ENCODE data around the gene PRKAA1. TPM values are rescaled to one million over a fixed set of nuclear protein-coding genes. Genes with fewer than 3 reads are reported as not detected.
"Not testable (repeated sequence)": the region's sequence is repeated elsewhere in the genome, so short reads cannot be mapped to it uniquely, and the experiment has no call there.

PRKAA1 gene
- total RNA-seq, 1 donor from 2014 or later: 39.2 TPM

GRCh38 chr5:40714001-40714400, 84.2 kb downstream of the PRKAA1 start:
- TF ChIP-seq, protein P1, sequence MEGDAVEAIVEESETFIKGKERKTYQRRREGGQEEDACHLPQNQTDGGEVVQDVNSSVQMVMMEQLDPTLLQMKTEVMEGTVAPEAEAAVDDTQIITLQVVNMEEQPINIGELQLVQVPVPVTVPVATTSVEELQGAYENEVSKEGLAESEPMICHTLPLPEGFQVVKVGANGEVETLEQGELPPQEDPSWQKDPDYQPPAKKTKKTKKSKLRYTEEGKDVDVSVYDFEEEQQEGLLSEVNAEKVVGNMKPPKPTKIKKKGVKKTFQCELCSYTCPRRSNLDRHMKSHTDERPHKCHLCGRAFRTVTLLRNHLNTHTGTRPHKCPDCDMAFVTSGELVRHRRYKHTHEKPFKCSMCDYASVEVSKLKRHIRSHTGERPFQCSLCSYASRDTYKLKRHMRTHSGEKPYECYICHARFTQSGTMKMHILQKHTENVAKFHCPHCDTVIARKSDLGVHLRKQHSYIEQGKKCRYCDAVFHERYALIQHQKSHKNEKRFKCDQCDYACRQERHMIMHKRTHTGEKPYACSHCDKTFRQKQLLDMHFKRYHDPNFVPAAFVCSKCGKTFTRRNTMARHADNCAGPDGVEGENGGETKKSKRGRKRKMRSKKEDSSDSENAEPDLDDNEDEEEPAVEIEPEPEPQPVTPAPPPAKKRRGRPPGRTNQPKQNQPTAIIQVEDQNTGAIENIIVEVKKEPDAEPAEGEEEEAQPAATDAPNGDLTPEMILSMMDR (conservative IDR thresholded peaks at IDR 0.05): no peak
- Mint-ChIP-seq H3K27me3 (ENCODE audit: low read depth) (no peaks in the 10 kb centered on the region), H3K4me3 (no peak overlapping the region), H3K9me3 (no peaks in the 10 kb centered on the region), H3K27ac (ENCODE audit: unreplicated experiment) (no peak overlapping the region), H3K36me3 (ENCODE audit: low read depth) (peaks cover 28% of the 10 kb centered on the region), H3K4me1 (no peaks in the 10 kb centered on the region)
- no peak for DNase-seq (ENCODE audit: low read depth, low spot score)

- not testable (repeated sequence) for H3K4me3 Mint-ChIP-seq
- peaks cover 37% of the 10 kb centered on the region for H3K36me3 Mint-ChIP-seq (ENCODE audit: low read depth)
These were observed 87.6 kb downstream of the PRKAA1 start for GRCh38 chr5:40710575-40710974.

More at GRCh38 chr5:40710575-40710974, 87.6 kb downstream of the PRKAA1 start:
- H3K27me3 Mint-ChIP-seq (ENCODE audit: low read depth); H3K4me1 Mint-ChIP-seq; H3K27ac Mint-ChIP-seq (ENCODE audit: unreplicated experiment); DNase-seq (ENCODE audit: low read depth, low spot score); H3K9me3 Mint-ChIP-seq: not testable (repeated sequence)

Other genes with a start within 250 kb of the PRKAA1 start
- gene PTGER4, start 118.5 kb downstream of the PRKAA1 start, total RNA-seq: not detected in 2 replicates
- 18.5 and 19.7 TPM in 2 replicates for gene TTC33, start 42.4 kb downstream of the PRKAA1 start, total RNA-seq
- 1,432 and 1,510 TPM in 2 replicates for gene RPL37, start 36.8 kb upstream of the PRKAA1 start, total RNA-seq
- not detected in 2 replicates for gene CARD6, start 43.0 kb upstream of the PRKAA1 start, total RNA-seq
- 0.33 TPM in 1 of 2 replicates, not detected in the other for gene C7, start 111.1 kb upstream of the PRKAA1 start, total RNA-seq

All from neural crest cell (in vitro differentiated cells).